Measurements from ENCODE around the gene IPP.
"Not testable (repeated sequence)": the region's sequence is repeated elsewhere in the genome, so short reads cannot be mapped to it uniquely, and the experiment has no call there.

IPP gene

GRCh38 chr1:45751039-45751838, 786 bp upstream of the IPP start:
- intact Hi-C loops (cut with DNase I) = loop anchor here (2.0 kb wide), 1 partner anchor 52 kb away; the partner anchor contains the start of gene MAST2
- DNase-seq = peak in 2 of 42 donors; percentile 16 to 38

- DNase-seq = no peak
- intact Hi-C loops (cut with DNase I) = no loop called here
Measured at GRCh38 chr1:45746922-45747321, 3.5 kb downstream of the IPP start.

DNA sequence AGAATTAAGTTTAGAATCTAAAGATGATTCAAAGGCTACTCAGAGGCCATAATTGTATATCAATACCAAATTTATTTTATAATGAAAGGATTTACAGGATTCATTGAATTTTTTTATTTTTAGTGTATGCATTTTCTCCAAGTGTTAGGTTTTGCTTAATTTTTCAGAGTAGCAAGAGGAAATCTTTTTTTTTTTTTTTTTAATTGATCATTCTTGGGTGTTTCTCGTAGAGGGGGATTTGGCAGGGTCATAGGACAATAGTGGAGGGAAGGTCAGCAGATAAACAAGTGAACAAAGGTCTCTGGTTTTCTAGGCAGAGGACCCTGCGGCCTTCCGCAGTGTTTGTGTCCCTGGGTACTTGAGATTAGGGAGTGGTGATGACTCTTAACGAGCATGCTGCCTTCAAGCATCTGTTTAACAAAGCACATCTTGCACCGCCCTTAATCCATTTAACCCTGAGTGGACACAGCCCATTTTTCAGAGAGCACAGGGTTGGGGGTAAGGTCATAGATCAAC, 10.8 kb downstream of the IPP start:
- intact Hi-C loops (cut with DNase I); DNase-seq: not testable (repeated sequence)

GRCh38 chr1:45739137-45739536, 11.3 kb downstream of the IPP start:
- DNase-seq = no peak
- intact Hi-C loops (cut with DNase I) = no loop called here

GRCh38 chr1:45730780-45731319, 19.6 kb downstream of the IPP start:
- intact Hi-C loops (cut with DNase I) = no loop called here
- DNase-seq = no peak

DNA sequence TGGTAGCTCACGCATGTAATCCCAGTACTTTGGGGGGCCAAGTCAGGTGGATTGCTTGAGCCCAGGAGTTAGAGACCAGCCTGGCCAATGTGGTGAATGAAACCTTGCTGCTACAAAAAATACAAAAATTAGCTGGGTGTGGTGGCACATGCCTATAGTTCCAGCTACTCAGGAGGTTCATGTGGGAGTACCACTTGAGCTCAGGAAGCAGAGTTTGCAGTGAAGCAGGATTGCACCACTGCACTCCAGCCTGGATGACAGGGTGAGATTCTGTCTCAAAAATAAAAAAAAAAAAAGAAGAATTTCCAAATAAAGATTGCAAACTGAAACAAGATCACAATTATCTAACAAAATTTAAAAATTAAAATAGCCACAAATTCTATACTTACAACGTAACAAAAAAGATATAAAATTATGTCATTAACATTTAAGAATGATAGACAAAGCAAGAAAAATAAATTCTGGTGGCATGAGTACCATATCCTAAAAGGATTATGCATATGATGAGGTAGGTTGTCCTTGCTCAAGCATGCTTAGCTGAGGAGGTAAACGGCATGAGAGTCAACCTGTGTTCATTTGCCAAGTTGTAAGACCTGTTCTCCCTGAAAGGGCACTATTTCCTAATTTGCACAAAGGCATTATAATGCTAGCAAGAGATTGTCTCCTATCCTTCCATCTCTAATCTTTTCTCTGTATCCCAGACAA, 20.2 kb downstream of the IPP start:
- peak in 24 of 42 donors; percentile 10 to 75 (median 44) for DNase-seq
- intact Hi-C loops (cut with DNase I) = no loop called here

- DNase-seq; intact Hi-C loops (cut with DNase I): not testable (repeated sequence)
Measured at GRCh38 chr1:45726007-45726406, 24.4 kb downstream of the IPP start.

GRCh38 chr1:45723248-45723930, 27.1 kb downstream of the IPP start:
- intact Hi-C loops (cut with DNase I) = no loop called here
- DNase-seq = no peak

GRCh38 chr1:45722809-45723208, 27.6 kb downstream of the IPP start:
- intact Hi-C loops (cut with DNase I) = no loop called here
- no peak for DNase-seq

GRCh38 chr1:45721207-45721606, 29.2 kb downstream of the IPP start:
- intact Hi-C loops (cut with DNase I) = no loop called here
- no peak for DNase-seq

DNA sequence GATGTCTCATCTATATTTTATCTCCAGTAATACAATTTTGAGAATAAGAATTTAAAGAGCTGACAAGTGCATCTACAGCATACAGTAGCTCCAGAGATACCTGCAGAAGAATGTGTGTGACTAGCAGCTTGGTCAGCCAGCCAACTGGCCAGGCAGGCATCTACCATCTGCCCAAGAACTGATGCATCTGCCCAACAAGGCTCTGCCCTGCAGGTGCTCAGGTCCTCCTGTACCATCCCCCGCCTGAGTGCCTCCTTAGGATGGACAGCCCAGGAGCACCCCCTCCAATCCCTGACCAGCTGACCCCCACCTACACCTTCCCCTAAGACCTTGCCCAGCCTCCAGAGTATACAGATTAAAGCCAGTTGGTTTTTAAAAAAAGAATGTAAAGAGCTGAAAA, 32.2 kb downstream of the IPP start:
- intact Hi-C loops (cut with DNase I) = no loop called here
- DNase-seq = no peak

- intact Hi-C loops (cut with DNase I); DNase-seq: not testable (repeated sequence)
Measured at GRCh38 chr1:45717386-45717785, 33.1 kb downstream of the IPP start.

GRCh38 chr1:45716700-45717099, 33.8 kb downstream of the IPP start:
- intact Hi-C loops (cut with DNase I) = no loop called here
- DNase-seq = no peak

- intact Hi-C loops (cut with DNase I) = no loop called here
- no peak for DNase-seq
Measured at GRCh38 chr1:45713711-45714110, 36.7 kb downstream of the IPP start.

DNA sequence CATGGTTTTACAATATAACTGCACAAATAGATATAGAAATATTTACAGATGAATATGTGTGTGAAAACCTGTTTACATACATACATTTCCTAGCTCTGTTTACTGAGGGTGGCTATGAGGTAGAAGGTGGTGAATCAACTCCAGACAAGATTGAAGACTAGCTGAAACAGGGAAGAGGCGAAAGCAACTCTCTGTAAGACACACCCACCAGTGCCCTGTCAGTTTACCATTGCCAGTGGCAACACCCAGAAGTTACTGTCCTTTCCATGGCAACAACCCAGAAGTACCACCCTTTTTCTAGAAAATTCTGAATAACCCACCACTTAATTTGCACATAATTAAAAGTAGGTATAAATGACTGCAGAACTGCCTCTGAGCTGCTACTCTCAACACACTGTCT, 45.8 kb downstream of the IPP start:
- intact Hi-C loops (cut with DNase I) = no loop called here
- no peak for DNase-seq

- intact Hi-C loops (cut with DNase I) = no loop called here
- no peak for DNase-seq
Measured at GRCh38 chr1:45694823-45695222, 55.6 kb downstream of the IPP start.

GRCh38 chr1:45693811-45694210, 56.6 kb downstream of the IPP start:
- DNase-seq; intact Hi-C loops (cut with DNase I): not testable (repeated sequence)

DNA sequence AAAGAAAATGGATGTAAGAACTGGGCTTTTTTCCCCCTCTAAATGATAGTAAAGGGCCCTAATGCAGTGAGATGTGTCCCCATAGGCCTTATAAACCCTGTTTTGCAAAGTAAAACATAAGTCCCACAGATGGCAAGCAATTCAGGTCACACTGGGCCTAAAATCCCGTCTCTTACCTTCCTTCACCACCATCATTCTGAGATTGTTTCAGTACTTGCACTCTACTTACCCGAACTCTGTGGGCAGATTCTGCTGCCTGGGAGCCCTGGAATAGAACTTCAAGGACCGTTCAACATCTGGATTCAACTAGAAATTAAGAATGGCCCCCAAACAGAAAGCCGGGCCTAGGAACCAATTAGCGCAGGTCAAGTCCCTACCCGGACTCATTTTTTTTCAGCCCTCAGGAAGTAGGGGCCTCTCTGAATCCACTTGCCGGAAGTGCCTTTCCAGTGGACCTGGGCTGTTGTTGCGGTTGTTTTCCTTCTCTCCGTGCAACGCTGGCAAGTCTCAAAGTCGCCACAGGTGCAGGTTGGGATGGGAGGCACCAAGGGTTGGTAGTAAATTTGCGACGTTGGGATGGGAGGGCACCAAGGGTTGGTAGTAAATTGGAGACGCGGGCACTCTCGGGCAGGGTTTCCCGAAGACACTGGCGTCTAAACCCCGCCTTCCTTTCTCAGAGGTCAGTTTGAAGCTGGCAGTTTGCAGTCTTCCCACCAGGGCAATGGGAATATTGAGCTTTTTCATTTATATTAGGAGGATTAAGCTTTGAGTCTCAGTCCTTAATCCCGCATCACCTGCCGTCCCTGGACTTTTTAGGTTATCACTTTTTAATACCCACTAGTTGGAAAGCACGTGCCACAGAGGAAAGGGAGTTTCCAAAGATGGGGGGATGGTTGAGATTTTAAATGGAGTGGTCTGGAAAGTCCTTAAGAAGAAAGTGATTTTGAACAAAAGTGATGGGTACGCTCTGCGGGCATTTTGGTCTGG, 62.4 kb downstream of the IPP start, which contains the start of gene TMEM69:
TSS of gene TMEM69 (plus strand) at position 428 of the 987 bp plus-strand sequence. CDS start 2,888 bp downstream, outside the sequence.
- DNase-seq = peak; percentile 38 to 90 (median 76)

More for the DNA sequence above, 62.4 kb downstream of the IPP start, which contains the start of gene TMEM69:
- intact Hi-C loops (cut with DNase I) = loop anchor here (1.0 to 5.0 kb wide), 2 partner anchors 62 to 106 kb away; partner anchors contain the start of genes IPP and NASP
